H9 (cell line): ENCODE data around the gene CENPA. TPM values are rescaled to one million over a fixed set of nuclear protein-coding genes. Genes with fewer than 3 reads are reported as not detected.

Experiments used
- DNase-seq: peaks from one replicate; pipeline ENCODE4 v3.0.0-alpha.2; 2017
- H2AFZ ChIP-seq: one replicate; pipeline ENCODE4 v1.6.1; 2013; ENCODE audit warnings: mild to moderate bottlenecking, low read length, control low read depth, moderate library complexity
- H2AK5ac ChIP-seq: 2 replicates; pipeline ENCODE4 v1.6.1; 2013; ENCODE audit warnings: low read length, control low read depth, mixed read lengths; ENCODE audit not compliant: insufficient read length
- H2BK120ac ChIP-seq: one replicate; pipeline ENCODE4 v1.6.1; 2013; ENCODE audit warnings: low read depth, mild to moderate bottlenecking, low read length, control low read depth, inconsistent platforms; ENCODE audit not compliant: poor library complexity, severe bottlenecking
- H2BK12ac ChIP-seq: 2 replicates; pipeline ENCODE4 v1.6.1; 2013; ENCODE audit warnings: low read length, control low read depth, mixed read lengths, low read depth; ENCODE audit not compliant: insufficient read length
- H2BK15ac ChIP-seq: 2 replicates; pipeline ENCODE4 v1.6.1; 2013; ENCODE audit warnings: low read depth, low read length, control low read depth
- H2BK20ac ChIP-seq: one replicate; pipeline ENCODE4 v1.6.1; 2013; ENCODE audit warnings: low read depth, mild to moderate bottlenecking, low read length, control low read depth, inconsistent platforms; ENCODE audit not compliant: poor library complexity, severe bottlenecking
- H2BK5ac ChIP-seq: 2 replicates; pipeline ENCODE4 v1.6.1; 2013; ENCODE audit warnings: low read length, control low read depth, mixed read lengths; ENCODE audit not compliant: insufficient read length
- H3K14ac ChIP-seq: 2 replicates; pipeline ENCODE4 v1.6.1; 2013; ENCODE audit warnings: low read length, control low read depth; ENCODE audit not compliant: insufficient read depth
- H3K18ac ChIP-seq: 2 replicates; pipeline ENCODE4 v1.6.1; 2013; ENCODE audit warnings: low read depth, mild to moderate bottlenecking, mixed read lengths, low read length, control low read depth; ENCODE audit not compliant: insufficient read length
- H3K23ac ChIP-seq: 2 replicates; pipeline ENCODE4 v1.6.1; 2013; ENCODE audit warnings: low read length, control low read depth, mixed read lengths, low read depth; ENCODE audit not compliant: insufficient read length
- H3K23me2 ChIP-seq: 2 replicates; pipeline ENCODE4 v1.6.1; 2013; ENCODE audit warnings: low read depth, mild to moderate bottlenecking, mixed read lengths, low read length, control low read depth; ENCODE audit not compliant: insufficient read length, poor library complexity, severe bottlenecking
- H3K27ac ChIP-seq: 2 replicates; pipeline ENCODE4 v1.5.1; 2013; ENCODE audit warnings: low read length, control low read depth, mixed read lengths, low read depth; ENCODE audit not compliant: insufficient read length
- H3K27me3 ChIP-seq: 2 replicates; pipeline ENCODE4 v1.6.1; 2013; ENCODE audit warnings: low read length, control low read depth, inconsistent platforms; ENCODE audit not compliant: insufficient read depth
- H3K4ac ChIP-seq: 2 replicates; pipeline ENCODE4 v1.6.1; 2013; ENCODE audit warnings: low read depth, mild to moderate bottlenecking, control low read depth, inconsistent platforms, low read length, moderate library complexity
- H3K4me1 ChIP-seq: 2 replicates; pipeline ENCODE4 v1.6.1; 2013; ENCODE audit warnings: low read length, control low read depth, inconsistent platforms; ENCODE audit not compliant: insufficient read depth
- H3K4me2 ChIP-seq: 2 replicates; pipeline ENCODE4 v1.6.1; 2013; ENCODE audit warnings: low read length, control low read depth, mixed read lengths; ENCODE audit not compliant: insufficient read length, insufficient read depth
- H3K56ac ChIP-seq: 2 replicates; pipeline ENCODE4 v1.6.1; 2013; ENCODE audit warnings: low read depth, mild to moderate bottlenecking, mixed read lengths, low read length, control low read depth; ENCODE audit not compliant: insufficient read length
- H3K79me1 ChIP-seq: 2 replicates; pipeline ENCODE4 v1.6.1; 2013; ENCODE audit warnings: low read depth, mild to moderate bottlenecking, moderate library complexity, low read length, control low read depth, inconsistent platforms; ENCODE audit not compliant: insufficient read depth, poor library complexity, severe bottlenecking
- H3K79me2 ChIP-seq: 2 replicates; pipeline ENCODE4 v1.6.1; 2013; ENCODE audit warnings: low read length, control low read depth, inconsistent platforms; ENCODE audit not compliant: insufficient read depth
- H3K9ac ChIP-seq: 2 replicates; pipeline ENCODE4 v1.6.1; 2013; ENCODE audit warnings: low read length, control low read depth, mixed read lengths; ENCODE audit not compliant: insufficient read length; ENCODE audit errors: extremely low read depth
- H3K9me3 ChIP-seq: one replicate; pipeline ENCODE4 v1.6.1; 2013; ENCODE audit warnings: low read depth, low read length, inconsistent platforms; ENCODE audit not compliant: control insufficient read depth
- H3T11ph ChIP-seq: one replicate; pipeline ENCODE4 v1.6.1; 2013; ENCODE audit warnings: mild to moderate bottlenecking, low read length, control low read depth, inconsistent platforms
- H4K20me1 ChIP-seq: one replicate; pipeline ENCODE4 v1.6.1; 2013; ENCODE audit not compliant: control insufficient read depth, insufficient read length, insufficient read depth
- H4K5ac ChIP-seq: 2 replicates; pipeline ENCODE4 v1.6.1; 2013; ENCODE audit warnings: low read depth, mild to moderate bottlenecking, mixed read lengths, low read length, control low read depth; ENCODE audit not compliant: insufficient read length
- H4K8ac ChIP-seq: replicated peaks from 2 replicates; pipeline ENCODE4 v1.6.1; 2013; ENCODE audit warnings: low read length, control low read depth, mixed read lengths, low read depth; ENCODE audit not compliant: insufficient read length
- H4K91ac ChIP-seq: 2 replicates; pipeline ENCODE4 v1.6.1; 2013; ENCODE audit warnings: low read depth, mild to moderate bottlenecking, moderate library complexity, mixed read lengths, low read length, control low read depth; ENCODE audit not compliant: insufficient read length
- H3K27ac Mint-ChIP-seq, 3 experiments: 2 replicates in 2 of 3; 3 replicates in 1 of 3; pipeline ENCODE4 v1.8.0; 2020 to 2021; ENCODE audit warnings: mixed read lengths in 3 of 3, mild to moderate bottlenecking in 1 of 3, moderate library complexity in 1 of 3
- H3K27me3 Mint-ChIP-seq: 2 replicates; pipeline ENCODE4 v1.8.0; 2021; ENCODE audit warnings: low read depth, mild to moderate bottlenecking, moderate library complexity, mixed read lengths
- H3K36me3 Mint-ChIP-seq, 3 experiments: 2 replicates in 2 of 3; 3 replicates in 1 of 3; pipeline ENCODE4 v1.8.0; 2020 to 2021; ENCODE audit warnings: low read depth in 3 of 3, mixed read lengths in 3 of 3; ENCODE audit not compliant: insufficient read depth in 1 of 3
- H3K4me1 Mint-ChIP-seq, 2 experiments: 2 replicates each; pipeline ENCODE4 v1.8.0; 2020; ENCODE audit warnings: mixed read lengths in 2 of 2
- H3K4me3 Mint-ChIP-seq, 2 experiments: 2 replicates in 1 of 2; 3 replicates in 1 of 2; pipeline ENCODE4 v1.8.0; 2020 to 2021; ENCODE audit warnings: mild to moderate bottlenecking in 2 of 2, mixed read lengths in 2 of 2, moderate library complexity in 1 of 2
- H3K9me3 Mint-ChIP-seq, 2 experiments: 2 replicates in 1 of 2; 3 replicates in 1 of 2; pipeline ENCODE4 v1.8.0; 2020; ENCODE audit warnings: mild to moderate bottlenecking in 2 of 2, mixed read lengths in 2 of 2, moderate library complexity in 1 of 2
- CTCF ChIP-seq: fragments of 200-600 bp; sonication (generic); conservative IDR thresholded peaks from 3 replicates; pipeline ENCODE4 v1.8.0; 2021; ENCODE audit warnings: antibody characterized with exemption, mild to moderate bottlenecking
- WGBS: extraction: QIAGEN DNeasy Blood & Tissue Kit; methylation state at CpG from one replicate; pipeline ENCODE4 v1.1.7; 2013; ENCODE audit warnings: missing lambda C conversion rate, low lambda C conversion rate, mixed read lengths; ENCODE audit not compliant: insufficient read length; ENCODE audit errors: extremely low coverage; 5-methylcytosine and 5-hydroxymethylcytosine counted together
- total RNA-seq: library from RNA; stranded (reverse); gene quantifications from 2 replicates; pipeline ENCODE4 v1.2.1, GENCODE V29; 2021

The CENPA gene
- total RNA-seq, 1 experiment from 2014 or later = 19.3 TPM

DNA sequence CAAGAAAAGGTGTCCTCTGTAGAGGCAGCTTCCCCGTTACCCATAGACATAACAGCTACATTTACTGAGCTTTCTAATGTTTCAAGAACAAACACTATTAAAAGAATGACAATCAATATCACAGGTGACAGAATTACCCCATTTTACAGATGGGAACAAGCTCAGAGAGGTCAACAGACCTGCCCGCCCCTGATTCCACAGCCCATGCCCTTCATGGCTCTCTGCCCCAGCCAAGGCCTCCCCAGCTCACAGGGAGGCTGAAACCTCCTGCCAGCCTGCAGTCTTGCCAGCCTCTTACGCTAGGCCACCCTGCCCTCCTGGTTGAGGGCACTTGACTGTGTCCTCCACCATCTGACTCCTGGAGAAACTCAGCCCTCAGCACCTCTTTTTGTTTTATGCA lies 40.9 kb upstream of the CENPA start:
- Histone ChIP-seq H3K23ac (no peak overlapping the region), H2BK5ac (no peak overlapping the region), H3K79me1 (no peaks in the 10 kb centered on the region), H3K4me2 (no peak overlapping the region), H2BK20ac (no peak overlapping the region), H2AK5ac (no peak overlapping the region), H3K4me1 (no peaks in the 10 kb centered on the region), H4K91ac (no peak overlapping the region), H3K18ac (no peak overlapping the region), H3K56ac (no peak overlapping the region), H4K5ac (no peak overlapping the region), H4K8ac (no peak overlapping the region), H3K27me3 (no peaks in the 10 kb centered on the region), H3K9ac (no peak overlapping the region), H3K4ac (no peak overlapping the region), H2BK15ac (no peak overlapping the region), H3K27ac (no peak overlapping the region), H2AFZ (no peak overlapping the region), H3T11ph (no peak overlapping the region), H2BK12ac (no peak overlapping the region), H3K79me2 (no peaks in the 10 kb centered on the region), H2BK120ac (no peak overlapping the region), H3K14ac (no peak overlapping the region), H3K9me3 (no peaks in the 10 kb centered on the region), H4K20me1 (no peaks in the 10 kb centered on the region), H3K23me2 (no peaks in the 10 kb centered on the region)
- no peak for DNase-seq
- no peak for TF ChIP-seq CTCF
- Mint-ChIP-seq H3K4me3 (no peak overlapping the region), H3K4me1 (peaks cover 9 to 12% of the 10 kb centered on the region in 2 experiments), H3K27ac (peak overlapping the region in 2 of 3 experiments; percentile 48 to 70; a peak in 2 of 7 replicates), H3K36me3 (no peaks in the 10 kb centered on the region), H3K9me3 (no peaks in the 10 kb centered on the region; a peak in 1 of 5 replicates), H3K27me3 (peaks cover 49% of the 10 kb centered on the region)
- WGBS = no CpG with 5 or more reads among the region's 3 CpGs
